ENCODE results near the gene FGFBP2. TPM values are rescaled to one million over a fixed set of nuclear protein-coding genes. Genes with fewer than 3 reads are reported as not detected.

The FGFBP2 gene, protein sequence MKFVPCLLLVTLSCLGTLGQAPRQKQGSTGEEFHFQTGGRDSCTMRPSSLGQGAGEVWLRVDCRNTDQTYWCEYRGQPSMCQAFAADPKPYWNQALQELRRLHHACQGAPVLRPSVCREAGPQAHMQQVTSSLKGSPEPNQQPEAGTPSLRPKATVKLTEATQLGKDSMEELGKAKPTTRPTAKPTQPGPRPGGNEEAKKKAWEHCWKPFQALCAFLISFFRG
- not detected for total RNA-seq

DNA sequence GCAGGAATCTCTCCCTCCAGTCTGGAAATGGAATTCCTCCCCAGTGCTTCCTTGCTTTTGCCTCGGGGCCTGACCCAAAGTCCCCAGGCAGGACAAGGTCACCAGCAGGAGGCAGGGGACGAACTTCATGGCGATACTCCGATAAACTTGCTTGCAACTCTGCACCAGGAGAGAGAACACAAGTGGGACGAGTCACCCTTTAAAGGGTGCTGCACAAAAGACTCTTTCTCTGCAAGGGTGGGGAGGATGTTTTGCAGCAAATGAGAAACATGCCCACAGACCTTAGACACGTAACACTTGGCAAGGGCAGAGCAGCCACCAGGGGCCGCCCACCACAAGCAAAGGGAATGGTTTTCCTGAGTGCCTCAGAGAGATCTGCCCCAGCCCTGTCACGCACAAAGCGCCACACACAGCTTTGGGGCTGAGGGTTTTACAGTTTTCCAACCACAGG is at the start of gene FGFBP2:
Gene FGFBP2, minus strand, starts transcription at position 175 of the 451 bp plus-strand sequence. Its CDS starts 46 bp downstream, at position 129.
- no peak for FAIRE-seq
- DNase-seq (ENCODE audit: low spot score in 2 of 2) = peak in 1 of 2 donors; percentile 16

DNA sequence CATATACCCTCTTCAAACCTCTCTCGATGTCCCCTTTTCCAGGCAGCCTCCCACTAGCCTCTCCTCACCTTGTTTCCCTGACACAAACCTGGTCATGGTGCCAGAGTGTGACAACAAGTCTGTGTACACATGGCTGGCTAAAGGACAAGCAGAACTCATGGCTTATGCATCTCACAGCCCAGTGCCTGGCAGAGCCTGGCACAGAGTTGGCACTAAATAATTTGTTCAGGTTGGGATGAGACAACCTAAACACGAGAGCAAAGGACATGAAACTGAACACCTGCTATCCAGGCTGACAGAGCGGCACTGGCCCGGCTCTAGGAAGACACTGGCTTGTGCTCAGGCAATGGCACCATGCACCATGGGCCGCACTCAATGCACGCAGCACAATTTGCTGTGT is 48.2 kb upstream of the FGFBP2 start:
- FAIRE-seq = no peak
- no peak for DNase-seq (ENCODE audit: low spot score in 2 of 2)

DNA sequence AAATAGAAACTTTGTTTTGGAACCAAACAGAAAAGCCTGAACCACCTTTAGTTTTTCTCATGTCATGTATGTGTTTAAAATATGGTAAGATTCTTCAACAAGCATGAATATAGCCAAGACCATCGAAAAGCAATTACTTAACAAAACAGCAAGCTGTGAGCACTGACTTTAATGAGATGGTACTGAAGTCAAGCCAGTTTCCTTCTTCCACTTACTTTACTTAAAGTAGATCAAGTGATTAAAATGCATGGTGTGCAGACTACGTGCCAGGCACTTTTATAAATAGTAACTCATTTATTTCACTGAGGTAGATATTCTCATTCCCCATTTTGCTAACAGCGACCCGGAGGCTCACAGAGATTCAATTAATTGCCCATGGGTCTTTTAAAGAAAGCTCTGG is 46.2 kb upstream of the FGFBP2 start:
- DNase-seq (ENCODE audit: low spot score in 2 of 2) (no peak), FAIRE-seq (no peak)

DNA sequence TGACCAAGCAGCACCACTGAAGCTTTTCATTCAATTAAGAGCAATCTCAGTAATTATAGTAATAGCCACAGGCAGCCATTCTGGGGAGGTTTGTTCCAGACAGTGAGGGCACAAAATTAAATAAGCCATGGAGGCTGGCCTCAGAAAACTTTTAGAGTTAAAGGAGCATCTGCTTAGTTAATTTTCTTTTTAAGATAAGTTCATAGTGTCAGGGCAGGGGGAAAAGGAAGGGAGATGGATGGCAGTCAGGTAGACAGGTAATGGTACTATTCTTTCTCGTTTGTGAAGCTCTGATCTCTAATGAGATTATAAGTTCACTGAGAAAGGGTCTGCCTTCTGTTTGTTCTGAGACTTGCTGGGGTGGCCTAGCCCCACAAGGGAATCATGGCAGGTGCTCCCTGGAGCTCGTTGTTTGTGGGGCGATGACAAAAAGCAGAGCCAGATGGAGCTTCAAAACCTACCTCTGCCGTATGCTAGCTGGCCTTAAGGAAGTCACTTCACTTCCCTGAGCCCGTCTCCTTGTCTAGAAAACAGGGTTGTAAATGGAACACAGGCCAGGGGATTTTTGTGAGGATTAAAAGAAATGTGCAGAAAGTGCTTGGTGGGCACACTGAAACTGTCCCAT is 44.6 kb upstream of the FGFBP2 start:
- no peak for FAIRE-seq
- no peak for DNase-seq (ENCODE audit: low spot score in 2 of 2)

DNA sequence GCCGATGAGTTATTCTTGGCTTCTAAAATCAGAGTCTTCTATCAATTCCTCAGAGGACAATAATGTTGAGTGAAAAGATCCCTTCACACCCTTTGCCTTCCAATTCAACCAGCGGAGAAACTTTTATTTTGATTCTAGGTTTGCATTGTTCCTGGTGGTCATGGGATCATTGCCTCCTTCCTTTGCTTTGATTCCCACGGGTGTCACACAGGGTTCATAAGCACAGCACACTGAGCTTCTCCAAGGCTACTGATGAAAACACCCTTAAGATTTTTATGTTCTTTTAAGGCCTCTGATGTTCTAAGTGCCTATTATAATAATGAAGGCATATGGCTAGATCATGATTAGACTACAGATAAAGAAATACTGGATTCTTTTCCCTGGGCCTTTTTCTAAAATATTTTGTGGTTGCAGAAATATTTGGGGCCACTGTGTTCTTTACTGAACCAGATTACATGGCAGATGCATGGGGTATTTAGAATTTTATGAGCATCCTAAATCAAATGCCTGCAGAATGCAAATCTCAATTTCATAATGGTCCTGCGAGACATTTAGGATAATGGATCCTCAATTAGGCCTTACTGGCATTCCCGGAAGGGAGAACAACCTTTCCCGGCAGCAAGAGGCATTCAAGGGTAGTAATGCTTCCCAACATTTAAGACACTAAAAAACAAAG is 43.9 kb upstream of the FGFBP2 start:
- no peak for DNase-seq (ENCODE audit: low spot score in 2 of 2)
- no peak for FAIRE-seq

DNA sequence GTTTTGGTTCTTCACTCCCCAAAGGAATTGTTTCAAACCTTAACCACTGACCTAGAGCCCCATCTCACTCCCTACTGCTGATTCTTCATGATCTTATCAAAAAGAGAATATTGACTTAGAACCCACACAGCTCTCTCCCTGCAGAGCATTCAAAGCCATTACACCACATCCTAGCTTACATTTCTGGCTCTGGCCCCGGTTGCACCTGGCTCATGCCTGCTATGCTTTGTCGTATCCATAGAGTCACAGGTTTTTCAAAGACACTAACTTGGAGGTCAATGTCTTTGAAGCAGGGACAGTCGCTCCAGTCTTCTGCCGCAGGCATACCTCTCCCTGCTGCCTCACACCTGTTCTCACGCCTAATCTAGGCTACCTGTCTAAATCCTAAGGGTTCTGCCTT is 42.7 kb upstream of the FGFBP2 start:
- DNase-seq (ENCODE audit: low spot score in 2 of 2) (no peak), FAIRE-seq (no peak)

DNA sequence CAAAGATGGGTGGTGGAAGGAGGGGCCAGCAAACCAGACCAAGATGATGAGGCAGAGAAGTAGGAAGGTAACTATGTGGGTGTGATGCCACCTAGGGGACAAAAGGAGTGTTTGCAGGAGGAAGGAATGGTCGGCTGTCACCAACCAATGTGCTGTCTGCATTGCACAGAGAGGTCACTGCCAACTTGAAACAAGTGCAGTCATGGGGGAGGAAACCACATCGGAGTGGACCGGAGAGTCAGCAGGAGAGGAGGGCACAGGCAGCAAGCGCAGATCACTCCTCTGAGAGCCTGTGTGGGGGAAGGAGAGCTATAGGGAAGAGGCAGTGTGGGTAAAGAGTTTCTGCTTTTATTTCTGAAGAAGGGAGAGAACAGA is 38.5 kb upstream of the FGFBP2 start:
- DNase-seq (ENCODE audit: low spot score in 2 of 2) (peak; percentile 47 to 75), FAIRE-seq (no peak)

DNA sequence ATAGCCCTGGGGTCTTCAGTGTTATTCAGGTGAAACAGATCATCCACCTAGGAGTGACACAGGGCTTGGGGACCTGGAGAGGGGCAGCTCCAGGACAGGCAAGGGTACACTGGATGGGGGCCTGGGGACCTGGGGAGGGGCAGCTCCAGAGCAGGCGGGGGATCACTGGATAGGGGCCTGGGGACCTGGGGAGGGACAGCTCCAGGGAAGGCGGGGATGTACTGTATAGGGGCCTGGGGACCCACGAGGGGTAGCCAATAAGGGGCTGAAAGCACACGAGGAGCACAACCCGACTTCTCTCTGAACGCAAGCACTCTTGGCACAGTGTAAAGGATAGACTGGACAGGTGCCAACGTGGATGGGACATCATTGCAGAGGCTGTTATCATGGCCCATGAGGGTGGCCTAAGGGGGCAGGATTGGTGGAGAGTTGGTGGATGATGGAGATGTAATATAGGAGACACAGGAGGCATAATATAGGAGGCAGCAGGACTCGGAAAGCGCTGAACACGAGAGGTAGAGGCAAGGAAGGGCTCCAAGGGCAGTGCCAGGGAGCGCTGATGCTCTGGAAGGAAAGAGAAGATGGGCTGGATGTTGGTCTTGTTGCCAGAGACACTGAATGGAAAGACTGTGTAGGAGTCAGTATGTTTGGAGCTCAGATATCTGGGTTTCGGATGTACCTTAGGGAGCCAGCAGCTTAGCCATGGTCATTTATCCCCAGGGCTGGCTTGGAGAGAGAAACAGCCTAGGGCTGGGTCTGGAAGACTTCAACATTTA is 37.9 kb upstream of the FGFBP2 start:
- DNase-seq (ENCODE audit: low spot score in 2 of 2) (no peak), FAIRE-seq (no peak)

DNA sequence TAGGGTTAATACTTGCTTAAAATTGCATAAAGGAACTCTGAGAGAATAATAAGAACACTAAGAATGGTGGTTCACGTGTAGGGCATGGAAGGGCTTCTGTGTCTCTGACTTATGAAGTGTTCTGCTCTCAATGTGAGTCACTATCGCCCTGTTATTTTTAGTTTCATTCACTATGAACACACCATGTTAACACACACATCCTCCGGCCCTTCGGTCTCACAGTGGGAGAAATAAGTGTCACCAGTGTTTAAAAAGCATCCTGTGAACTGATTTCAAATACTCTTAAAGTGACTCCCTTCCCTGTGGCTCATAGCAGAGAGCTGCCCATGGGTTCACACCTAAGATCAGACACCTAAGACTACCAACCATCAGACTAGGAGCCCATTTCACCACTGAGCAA is 33.8 kb upstream of the FGFBP2 start:
- no peak for FAIRE-seq
- DNase-seq (ENCODE audit: low spot score in 2 of 2) = no peak

DNA sequence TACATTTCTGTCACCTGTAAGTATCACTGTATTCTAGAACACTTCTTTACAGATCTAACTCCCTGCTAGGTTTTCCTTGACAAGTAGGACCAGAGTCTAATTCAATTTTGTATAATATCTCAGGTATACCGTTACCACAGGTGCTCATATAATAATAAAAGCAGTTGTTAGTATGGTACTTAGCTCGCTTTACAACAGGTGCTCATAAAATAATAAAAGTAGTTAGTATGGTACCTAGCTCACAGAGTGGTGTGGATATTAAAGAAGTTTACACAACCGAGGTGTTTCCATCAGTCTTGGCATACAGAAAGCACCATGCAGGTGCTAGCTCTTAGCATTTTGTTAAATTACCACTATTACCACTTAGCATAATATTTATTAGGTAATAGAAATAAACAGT is 32.9 kb upstream of the FGFBP2 start:
- DNase-seq (ENCODE audit: low spot score in 2 of 2) (no peak), FAIRE-seq (no peak)

DNA sequence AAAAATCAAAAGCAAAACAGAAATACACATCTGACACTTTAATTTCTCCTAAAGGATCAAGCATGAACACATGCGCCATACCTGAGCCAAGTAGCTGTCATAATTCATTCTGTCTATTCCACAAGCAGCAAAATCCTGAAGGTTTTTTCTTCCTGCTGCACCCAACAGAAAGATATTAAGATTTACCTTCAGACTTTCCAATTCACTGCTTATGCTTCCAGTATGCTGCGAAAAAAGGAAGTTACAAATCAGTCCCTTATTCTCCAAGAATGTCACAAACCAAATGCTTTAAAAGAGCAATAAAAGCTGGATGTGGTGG is 29.2 kb upstream of the FGFBP2 start:
- DNase-seq (ENCODE audit: low spot score in 2 of 2) (no peak), FAIRE-seq (no peak)

DNA sequence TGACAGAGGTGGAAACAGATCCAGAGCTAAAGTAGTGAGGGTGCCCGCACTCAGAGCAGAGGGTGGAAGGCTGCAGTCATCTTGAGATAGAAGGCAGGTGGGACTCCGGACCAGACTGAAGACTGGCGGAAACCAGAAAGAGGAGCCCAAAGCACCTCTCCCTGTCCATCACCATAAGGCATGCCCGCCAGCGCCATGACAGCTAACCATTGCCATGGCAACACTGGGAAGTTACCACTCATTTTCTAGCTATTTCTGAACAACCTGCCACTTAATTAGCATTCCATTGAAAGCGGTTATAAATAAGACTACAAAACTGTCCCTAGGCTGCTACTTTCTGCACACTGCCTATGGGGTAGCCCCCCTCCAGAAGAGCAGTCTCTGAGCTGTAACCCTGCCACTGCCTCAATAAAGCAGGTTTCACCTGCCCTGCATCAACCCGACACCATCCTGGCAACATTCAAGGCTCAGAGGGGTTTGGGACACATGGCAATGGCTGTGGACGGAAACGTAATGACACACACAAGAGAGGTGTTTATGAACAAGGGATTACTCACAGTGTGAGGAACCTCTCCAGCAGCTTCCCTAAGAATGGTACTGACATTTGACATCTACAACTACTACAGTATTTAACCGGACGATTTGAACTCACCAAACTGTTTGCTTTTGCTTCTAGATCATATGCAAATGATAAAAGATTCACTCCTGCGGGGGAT is 27.8 kb upstream of the FGFBP2 start:
- no peak for FAIRE-seq
- no peak for DNase-seq (ENCODE audit: low spot score in 2 of 2)

DNA sequence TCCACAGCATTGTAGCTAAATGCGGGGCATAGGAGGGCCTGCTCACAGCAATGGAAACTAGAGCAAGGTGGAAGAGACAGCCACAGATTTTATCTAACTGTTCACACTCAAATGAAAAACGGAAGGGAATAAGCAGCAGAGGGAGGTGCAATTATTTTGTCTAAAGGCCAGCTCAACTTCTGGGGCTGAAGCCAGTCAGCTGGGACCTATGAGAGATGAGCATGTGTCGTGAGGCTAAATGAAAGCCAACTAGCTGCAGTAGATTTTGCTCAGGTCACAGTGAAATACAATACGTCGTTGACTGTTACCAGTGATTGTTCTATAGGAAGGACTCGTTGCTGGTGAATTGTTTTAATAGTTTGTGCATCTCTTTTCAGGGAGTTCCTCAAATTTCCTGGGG is 26.4 kb upstream of the FGFBP2 start:
- no peak for DNase-seq (ENCODE audit: low spot score in 2 of 2)

DNA sequence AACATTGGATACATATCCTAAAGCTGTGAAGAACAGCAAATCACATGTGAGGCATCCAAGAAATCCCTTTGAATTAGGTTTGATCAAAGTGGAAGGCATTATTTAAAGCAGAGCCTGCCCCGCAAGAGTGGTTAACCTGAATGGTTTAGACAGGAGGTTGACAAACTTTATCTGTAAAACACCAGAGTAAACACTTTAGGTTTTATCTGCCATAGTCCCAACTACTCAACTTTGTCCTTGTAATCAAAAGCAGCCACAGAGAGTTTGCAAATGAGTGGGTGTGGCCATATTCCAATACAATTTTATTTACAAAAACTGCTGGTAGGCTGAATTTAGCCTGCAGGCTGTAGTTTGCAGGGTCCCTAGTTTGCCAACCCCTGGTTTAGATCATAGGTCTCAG is 25.2 kb upstream of the FGFBP2 start:
- FAIRE-seq (no peak), DNase-seq (ENCODE audit: low spot score in 2 of 2) (no peak)

More for the DNA sequence above, 26.4 kb upstream of the FGFBP2 start:
- FAIRE-seq = no peak

DNA sequence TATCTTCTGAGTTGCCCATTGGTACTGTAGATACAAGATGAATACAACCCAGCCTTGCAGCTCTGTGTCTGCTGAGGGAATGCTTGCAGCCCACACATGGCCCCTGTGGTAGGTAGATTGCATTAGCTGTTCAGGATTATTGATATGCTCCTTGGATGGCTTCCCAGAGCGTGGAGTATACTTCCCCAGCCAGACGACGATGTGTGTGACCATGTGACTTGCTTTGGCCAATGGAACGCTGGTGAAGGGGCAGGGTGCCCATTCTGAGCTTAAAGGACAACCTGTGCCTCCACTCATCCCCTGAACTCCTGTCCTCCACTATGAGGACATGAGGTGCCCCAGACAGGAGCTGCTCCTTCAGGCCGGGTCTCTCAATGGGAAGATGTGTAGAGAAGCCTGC is 23.9 kb upstream of the FGFBP2 start:
- no peak for FAIRE-seq

DNA sequence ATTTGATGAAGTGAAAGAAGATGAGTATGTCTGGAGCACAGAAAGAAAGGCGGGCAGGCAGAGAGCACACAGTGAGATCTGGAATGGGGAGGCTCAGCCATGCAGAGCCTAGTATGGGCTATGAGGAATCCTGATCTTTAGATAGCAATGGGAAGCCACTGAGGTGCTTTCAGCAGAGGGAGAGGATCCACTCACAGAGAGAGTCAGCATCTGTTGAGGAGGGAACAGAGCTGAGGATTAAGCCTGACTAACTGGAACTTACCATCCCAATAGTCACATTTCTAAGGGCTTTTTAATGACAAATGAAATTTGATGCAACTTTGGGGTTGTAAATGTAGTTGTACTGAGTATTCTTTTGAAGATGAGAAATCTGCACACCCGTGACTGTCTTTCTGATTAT is 20.6 kb upstream of the FGFBP2 start:
- no peak for FAIRE-seq

More for the DNA sequence above, 23.9 kb upstream of the FGFBP2 start:
- no peak for DNase-seq (ENCODE audit: low spot score in 2 of 2)

DNA sequence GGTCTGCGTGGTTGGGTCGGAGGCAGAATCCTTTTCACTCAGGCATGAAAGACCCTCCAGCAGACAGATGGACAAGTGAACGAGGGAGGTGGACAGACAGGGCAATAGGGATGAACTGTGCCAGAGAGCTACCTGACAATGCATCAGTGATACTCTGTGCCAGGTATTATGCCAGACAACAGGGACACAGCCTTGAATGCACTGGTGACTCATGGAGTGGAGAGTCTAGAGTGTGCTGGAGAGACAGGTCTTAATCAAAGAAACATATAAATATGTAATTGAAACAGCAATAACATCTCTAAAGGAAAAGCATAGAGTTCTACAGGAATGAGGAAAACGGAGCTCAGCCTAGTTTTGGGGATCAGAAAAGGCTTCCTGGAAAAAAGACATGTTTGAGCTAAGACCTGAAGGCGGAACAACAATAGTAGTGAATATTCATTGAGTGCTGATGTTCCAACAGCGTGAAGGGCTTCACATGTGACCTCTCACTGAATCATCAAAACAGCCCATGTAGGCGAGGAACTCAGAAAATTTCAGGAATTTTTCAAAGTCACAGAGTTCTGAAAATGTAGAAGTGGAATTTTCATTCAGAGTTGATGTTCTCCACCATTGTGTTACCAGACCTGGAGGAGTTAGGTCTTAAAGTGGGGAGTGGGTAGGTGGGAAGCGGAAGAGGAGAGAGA is 20.0 kb upstream of the FGFBP2 start:
- no peak for DNase-seq (ENCODE audit: low spot score in 2 of 2)
- FAIRE-seq = no peak

More for the DNA sequence above, 20.6 kb upstream of the FGFBP2 start:
- no peak for DNase-seq (ENCODE audit: low spot score in 2 of 2)

DNA sequence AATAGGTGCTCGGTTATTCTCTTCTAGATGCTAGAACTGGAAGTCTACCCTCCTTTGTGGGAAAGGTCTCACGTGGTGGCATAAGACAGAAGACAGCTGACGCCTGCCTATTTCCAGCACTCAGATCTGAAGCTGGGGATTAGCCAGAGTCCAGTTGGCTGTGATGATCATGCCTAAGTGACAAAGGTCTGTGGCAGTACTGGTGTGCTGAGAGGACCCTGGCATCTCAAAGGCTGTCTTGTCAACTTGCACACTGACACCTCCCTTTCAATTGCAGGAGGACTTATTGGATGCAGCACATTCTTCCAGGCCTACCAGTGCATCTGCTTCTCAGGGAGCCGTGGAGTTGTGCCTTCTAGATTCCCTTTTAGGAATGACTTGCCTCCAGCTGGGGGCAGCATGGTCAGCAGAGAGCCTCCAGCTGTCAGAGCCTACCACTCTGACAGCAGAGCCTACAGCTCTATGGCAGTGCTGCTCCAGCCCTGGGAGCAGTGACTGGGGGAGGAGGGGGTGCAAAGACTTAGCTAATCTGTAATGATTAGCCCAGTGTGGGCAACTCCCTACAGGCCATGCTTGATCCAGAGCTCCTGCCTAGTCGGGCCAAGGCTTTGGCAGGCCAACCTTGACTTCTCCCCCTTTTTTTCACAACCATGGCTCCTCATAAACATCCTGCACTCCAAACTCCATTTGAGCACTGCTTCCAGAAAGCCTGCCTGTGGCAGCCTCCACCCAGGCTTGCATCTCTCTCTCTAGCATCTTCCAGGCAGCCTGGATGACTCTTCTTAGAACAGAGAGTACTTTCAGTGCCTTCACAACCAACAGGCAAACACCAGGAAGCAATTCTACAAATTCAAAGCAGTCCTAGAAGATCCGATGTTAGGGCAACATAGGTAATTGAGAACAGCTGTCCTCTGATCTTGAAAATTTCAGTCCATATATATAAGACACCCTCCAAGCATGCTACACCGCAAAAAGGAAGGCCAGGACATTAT is 13.8 kb upstream of the FGFBP2 start:
- FAIRE-seq (no peak), DNase-seq (ENCODE audit: low spot score in 2 of 2) (no peak)
